ENCODE data around the gene PRRT2.

GRCh38 chr16:29840240-29840639 lies 28.2 kb downstream of the PRRT2 start:
- TF ChIP-seq CTCF (conservative IDR thresholded peaks at IDR 0.05; ENCODE audit: low read length) (no peak), EZH2phosphoT487 (IDR thresholded peaks at IDR 0.05; ENCODE audit: borderline replicate concordance) (no peak)
